Fibroblast of skin of scalp (primary cell): ENCODE data around the gene EPHA5. TPM values are rescaled to one million over a fixed set of nuclear protein-coding genes. Genes with fewer than 3 reads are reported as not detected.

Source experiments
- DNase-seq: peaks from one replicate; pipeline ENCODE4 v3.0.0-alpha.2; 2013
- polyA plus RNA-seq, 2 experiments: library from polyadenylated mRNA; unstranded; fragments of 120-200 nt; gene quantifications; one replicate each; pipeline ENCODE4 v1.2.1, GENCODE V29; 2013; ENCODE audit not compliant: insufficient read length in 2 of 2

Gene EPHA5
- polyA plus RNA-seq (2013, experiment 1 of 2; ENCODE audit: insufficient read length), result 14.8 TPM
- polyA plus RNA-seq (2013, experiment 2 of 2; ENCODE audit: insufficient read length), result 18.3 TPM

GRCh38 chr4:65670331-65671031 is at the start of gene EPHA5:
EPHA5 (minus strand) TSS chr4:65670489; CDS start chr4:65669742, 747 bp downstream.
- DNase-seq, result peak; percentile 93

- no peak for DNase-seq
Measured at GRCh38 chr4:65719635-65720034, 49.3 kb upstream of the EPHA5 start.

- no peak for DNase-seq
Measured at GRCh38 chr4:65698631-65699030, 28.3 kb upstream of the EPHA5 start.

GRCh38 chr4:65696436-65696835 is 26.1 kb upstream of the EPHA5 start:
- no peak for DNase-seq

GRCh38 chr4:65671372-65671771 is 1.1 kb upstream of the EPHA5 start:
- no peak for DNase-seq

GRCh38 chr4:65670020-65670330 is 314 bp downstream of the EPHA5 start:
- no peak for DNase-seq

GRCh38 chr4:65669111-65670019 is 924 bp downstream of the EPHA5 start:
- DNase-seq, result peak; percentile 31

GRCh38 chr4:65668201-65669089 is 1.8 kb downstream of the EPHA5 start:
- DNase-seq, result peak; percentile 63

- DNase-seq, result no peak
Measured at GRCh38 chr4:65667506-65668041, 2.7 kb downstream of the EPHA5 start.

GRCh38 chr4:65665771-65666523 is 4.3 kb downstream of the EPHA5 start:
- peak; percentile 48 for DNase-seq

GRCh38 chr4:65661471-65661870 is 8.8 kb downstream of the EPHA5 start:
- no peak for DNase-seq

GRCh38 chr4:65658117-65658516 is 12.2 kb downstream of the EPHA5 start:
- no peak for DNase-seq

GRCh38 chr4:65656008-65656407 is 14.3 kb downstream of the EPHA5 start:
- DNase-seq, result no peak

- no peak for DNase-seq
Measured at GRCh38 chr4:65654976-65655375, 15.3 kb downstream of the EPHA5 start.

- peak; percentile 49 for DNase-seq
Measured at GRCh38 chr4:65653740-65654361, 16.4 kb downstream of the EPHA5 start.

GRCh38 chr4:65651751-65652150 is 18.5 kb downstream of the EPHA5 start:
- DNase-seq, result no peak

- no peak for DNase-seq
Measured at GRCh38 chr4:65651031-65651430, 19.3 kb downstream of the EPHA5 start.

GRCh38 chr4:65646136-65646535 is 24.2 kb downstream of the EPHA5 start:
- no peak for DNase-seq

GRCh38 chr4:65645185-65645584 is 25.1 kb downstream of the EPHA5 start:
- DNase-seq, result peak; percentile 80

- DNase-seq, result no peak
Measured at GRCh38 chr4:65635051-65635821, 35.1 kb downstream of the EPHA5 start.
